Sigmoid colon (tissue), 4 donors: ENCODE measurements around the gene PCLAF.

Experiments
- CTCF ChIP-seq, 4 experiments: fragments of 450-650 bp in 3 of 4; fragments of 200-600 bp in 1 of 4; IDR thresholded peaks; one replicate each; pipeline ENCODE4 v1.5.1; 2016 to 2019; ENCODE audit warnings: antibody characterized with exemption in 4 of 4, mild to moderate bottlenecking in 3 of 4, moderate library complexity in 2 of 4
- POLR2A ChIP-seq, 2 donors: fragments of 450-650 bp; IDR thresholded peaks; one replicate each; pipeline ENCODE4 v1.6.1; 2016; ENCODE audit warnings: antibody characterized with exemption in 2 of 2, mild to moderate bottlenecking in 2 of 2, moderate library complexity in 2 of 2
- POLR2AphosphoS5 ChIP-seq, 4 donors: sonication (generic); formaldehyde crosslinking; IDR thresholded peaks; one replicate each; pipeline ENCODE4 v1.6.1; 2017; ENCODE audit warnings: antibody characterized with exemption in 4 of 4

DNA sequence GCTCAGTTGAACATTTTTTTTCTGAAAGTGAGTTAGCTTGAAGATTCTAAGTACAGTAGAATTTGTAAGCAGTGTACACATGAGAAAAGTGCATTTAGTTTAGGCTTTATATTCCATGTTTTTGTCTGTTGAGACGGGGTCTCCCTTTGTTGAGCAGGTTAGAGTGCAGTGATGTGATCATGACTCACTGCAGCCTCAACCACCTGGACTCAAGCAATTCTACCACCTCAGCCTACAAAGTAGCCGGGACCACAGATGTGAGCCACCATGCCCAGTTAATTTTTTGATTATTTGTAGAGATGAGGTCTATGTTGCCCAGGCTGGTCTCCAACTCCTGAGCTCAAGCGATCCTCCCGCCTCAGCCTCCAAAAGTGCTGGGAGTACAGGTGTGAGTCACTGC, 20.0 kb downstream of the PCLAF start:
- TF ChIP-seq CTCF (IDR thresholded peaks at IDR 0.05) (no peak), POLR2AphosphoS5 (IDR thresholded peaks at IDR 0.05) (no peak), POLR2A (IDR thresholded peaks at IDR 0.05) (no peak)
